NOMO-1 (cell line): ENCODE results near the gene UBAC1.

ENCODE experiments used
- DNase-seq, 2 experiments: peaks; one replicate each; lab custom pipeline; 2025; ENCODE audit not compliant: unreplicated experiment in 2 of 2; lab: John Stamatoyannopoulos, UW

UBAC1 gene

GRCh38 chr9:135887585-135888050, 73.6 kb downstream of the UBAC1 start:
- DNase-seq, result peak; percentile 87 to 93

DNA sequence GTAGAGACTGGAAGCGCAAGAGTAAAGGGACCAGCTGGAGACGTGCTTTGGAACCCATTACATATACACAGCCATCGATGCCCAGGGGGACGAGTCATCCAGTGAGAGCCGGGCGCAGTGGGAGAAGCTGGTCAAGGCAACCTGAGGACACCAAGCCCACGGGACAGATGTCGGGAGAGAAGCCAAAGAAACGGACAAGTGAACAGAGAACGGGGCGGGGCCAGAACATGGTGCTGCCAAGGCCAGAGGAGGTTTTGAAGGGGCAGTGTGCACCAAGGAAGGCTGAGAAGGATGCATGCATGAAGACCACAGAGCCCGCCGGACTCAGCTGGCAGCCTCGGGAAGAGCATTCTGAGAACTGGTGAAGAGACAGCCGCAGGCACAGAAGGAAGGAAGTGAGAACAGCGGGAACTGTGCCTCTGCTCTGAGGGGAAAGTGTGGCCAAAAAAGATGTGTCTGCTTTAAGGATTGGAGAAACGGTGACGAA, 74.1 kb downstream of the UBAC1 start:
- DNase-seq, result peak; percentile 81 to 88

- DNase-seq, result no peak
These were observed 74.8 kb downstream of the UBAC1 start for GRCh38 chr9:135886147-135886981.

DNA sequence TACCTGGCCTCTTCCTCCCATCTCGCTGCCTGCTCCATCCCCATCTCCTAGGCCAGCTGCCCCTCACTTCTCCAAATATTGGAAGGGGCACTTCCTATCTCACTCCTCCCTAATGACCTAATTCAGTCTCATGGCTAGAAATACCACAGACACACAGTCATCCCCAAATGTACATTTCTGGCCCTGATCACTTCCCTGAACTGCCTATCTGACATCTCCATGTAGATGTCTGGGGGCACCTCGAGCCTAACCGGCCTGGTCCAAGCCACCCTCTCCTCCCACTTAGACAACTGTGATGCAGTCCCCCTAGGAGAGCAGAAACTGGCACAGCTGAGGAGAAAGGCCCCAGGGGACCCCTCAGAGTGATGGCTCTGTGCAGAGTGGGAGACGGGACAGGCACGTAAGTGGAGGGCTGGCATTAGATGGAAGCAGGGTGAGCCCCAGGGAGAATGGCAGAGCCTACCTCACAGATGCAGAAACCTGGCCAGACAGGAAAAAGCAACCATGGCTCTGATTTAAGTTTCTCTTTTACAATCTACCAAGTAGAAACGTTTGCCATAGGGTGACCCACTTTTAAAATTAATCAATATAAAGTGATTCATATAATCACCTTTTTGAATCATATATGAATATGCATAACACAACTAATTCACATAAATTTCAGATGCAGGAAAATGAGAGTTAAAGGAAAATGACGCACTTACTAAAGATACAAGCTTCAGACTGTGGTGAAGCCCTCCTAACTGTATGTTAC, 75.9 kb downstream of the UBAC1 start:
- DNase-seq, result no peak

- no peak for DNase-seq
These were observed 76.7 kb downstream of the UBAC1 start for GRCh38 chr9:135884328-135885035.

- no peak for DNase-seq
These were observed 77.6 kb downstream of the UBAC1 start for GRCh38 chr9:135883410-135884089.
